ENCODE data around the gene HTR2A. TPM values are rescaled to one million over a fixed set of nuclear protein-coding genes. Genes with fewer than 3 reads are reported as not detected.

The HTR2A gene
- total RNA-seq, 4 donors from 2014 or later, result 0.57 TPM; not detected in 3

DNA sequence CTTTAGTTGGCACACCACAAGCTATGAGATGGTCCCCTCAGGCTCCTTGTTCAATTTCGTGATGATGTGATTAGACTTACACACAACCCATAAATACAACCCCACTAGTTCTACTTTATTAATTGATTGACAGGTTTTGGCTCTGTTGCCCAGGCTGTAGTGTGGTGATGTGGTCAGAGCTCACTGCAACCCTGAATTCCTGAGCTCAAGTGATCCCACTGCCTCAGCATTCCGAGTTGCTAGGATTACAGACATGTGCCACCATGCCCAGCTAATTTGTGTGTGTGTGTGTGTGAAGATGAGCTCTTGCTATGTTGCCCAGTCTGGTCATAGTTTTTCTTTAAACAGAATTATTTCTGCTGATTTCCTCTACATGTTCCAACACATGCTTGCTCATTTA is 17.5 kb upstream of the HTR2A start:
- Histone ChIP-seq H3K4me1 (no peaks in the 10 kb centered on the region), H3K9me3 (no peaks in the 10 kb centered on the region), H3K36me3 (no peaks in the 10 kb centered on the region), H3K27ac (no peak overlapping the region), H3K4me3 (no peak overlapping the region), H3K27me3 (no peaks in the 10 kb centered on the region)
- no peak for DNase-seq (ENCODE audit: low spot score in 2 of 2)
- no peak for TF ChIP-seq POLR2AphosphoS5 (IDR thresholded peaks at IDR 0.05)
- TF ChIP-seq, protein P1, sequence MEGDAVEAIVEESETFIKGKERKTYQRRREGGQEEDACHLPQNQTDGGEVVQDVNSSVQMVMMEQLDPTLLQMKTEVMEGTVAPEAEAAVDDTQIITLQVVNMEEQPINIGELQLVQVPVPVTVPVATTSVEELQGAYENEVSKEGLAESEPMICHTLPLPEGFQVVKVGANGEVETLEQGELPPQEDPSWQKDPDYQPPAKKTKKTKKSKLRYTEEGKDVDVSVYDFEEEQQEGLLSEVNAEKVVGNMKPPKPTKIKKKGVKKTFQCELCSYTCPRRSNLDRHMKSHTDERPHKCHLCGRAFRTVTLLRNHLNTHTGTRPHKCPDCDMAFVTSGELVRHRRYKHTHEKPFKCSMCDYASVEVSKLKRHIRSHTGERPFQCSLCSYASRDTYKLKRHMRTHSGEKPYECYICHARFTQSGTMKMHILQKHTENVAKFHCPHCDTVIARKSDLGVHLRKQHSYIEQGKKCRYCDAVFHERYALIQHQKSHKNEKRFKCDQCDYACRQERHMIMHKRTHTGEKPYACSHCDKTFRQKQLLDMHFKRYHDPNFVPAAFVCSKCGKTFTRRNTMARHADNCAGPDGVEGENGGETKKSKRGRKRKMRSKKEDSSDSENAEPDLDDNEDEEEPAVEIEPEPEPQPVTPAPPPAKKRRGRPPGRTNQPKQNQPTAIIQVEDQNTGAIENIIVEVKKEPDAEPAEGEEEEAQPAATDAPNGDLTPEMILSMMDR (IDR thresholded peaks at IDR 0.05), result no peak
- TF ChIP-seq POLR2A (IDR thresholded peaks at IDR 0.05), result no peak
- no peak for TF ChIP-seq EP300 (IDR thresholded peaks at IDR 0.05)
- WGBS, result 46% methylated on average over 2 of the region's 2 CpGs

DNA sequence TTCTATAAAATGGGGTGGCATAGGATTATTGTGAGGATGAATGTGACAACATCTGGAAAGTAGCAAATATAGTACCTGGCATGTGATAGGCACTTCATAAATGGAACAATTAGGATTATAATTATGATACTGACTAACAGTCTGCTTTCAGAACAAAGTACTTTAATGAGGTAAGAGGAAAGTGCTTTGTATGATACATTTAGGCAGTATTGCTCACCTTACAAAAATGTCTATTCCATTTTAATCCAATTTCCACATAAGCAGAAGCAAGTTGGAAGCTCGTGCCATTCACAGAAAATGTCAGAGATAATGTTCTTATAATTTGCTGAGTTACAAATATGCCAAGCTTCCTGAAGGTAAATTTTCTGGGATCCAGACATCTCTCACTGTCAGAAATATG is 16.9 kb upstream of the HTR2A start:
- H3K36me3 ChIP-seq, result no peaks in the 10 kb centered on the region
- WGBS, result 59% methylated on average over 1 of the region's 1 CpG
- no peak for DNase-seq (ENCODE audit: low spot score in 2 of 2)

DNA sequence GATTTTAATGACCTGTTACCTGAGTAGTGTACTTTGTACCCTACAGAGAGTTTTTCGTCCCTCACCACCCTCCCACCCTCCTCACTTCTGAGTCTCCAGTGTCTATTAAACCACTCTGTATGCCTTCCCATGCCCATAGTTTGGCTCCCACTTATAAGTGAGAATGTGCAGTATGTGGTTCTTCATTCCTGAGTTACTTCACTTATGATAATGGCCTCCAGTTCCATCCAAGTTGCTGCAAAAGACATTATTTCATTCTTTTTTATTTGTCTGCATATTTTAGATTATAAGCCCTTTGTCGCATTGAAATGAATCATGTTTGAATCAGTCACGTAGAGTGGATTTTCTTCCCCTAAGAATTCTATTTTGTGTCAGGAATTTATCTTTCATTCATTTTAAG is 12.2 kb upstream of the HTR2A start:
- 74% methylated on average over 3 of the region's 3 CpGs for WGBS
- Histone ChIP-seq H3K27me3 (no peaks in the 10 kb centered on the region), H3K4me3 (no peak overlapping the region), H3K9me3 (no peaks in the 10 kb centered on the region), H3K36me3 (no peaks in the 10 kb centered on the region), H3K27ac (no peak overlapping the region), H3K4me1 (no peaks in the 10 kb centered on the region)
- no peak for DNase-seq (ENCODE audit: low spot score in 2 of 2)
- TF ChIP-seq, protein P1 (IDR thresholded peaks at IDR 0.05), result no peak
- no peak for TF ChIP-seq POLR2A (IDR thresholded peaks at IDR 0.05)
- TF ChIP-seq POLR2AphosphoS5 (IDR thresholded peaks at IDR 0.05), result no peak
- no peak for TF ChIP-seq EP300 (IDR thresholded peaks at IDR 0.05)

More for the DNA sequence above, 16.9 kb upstream of the HTR2A start:
- no peaks in the 10 kb centered on the region for H3K27me3 ChIP-seq
- TF ChIP-seq POLR2AphosphoS5 (IDR thresholded peaks at IDR 0.05), result no peak
- TF ChIP-seq POLR2A (IDR thresholded peaks at IDR 0.05), result no peak
- no peak for TF ChIP-seq EP300 (IDR thresholded peaks at IDR 0.05)
- TF ChIP-seq, protein P1 (IDR thresholded peaks at IDR 0.05), result no peak
- H3K4me1 ChIP-seq, result no peaks in the 10 kb centered on the region
- H3K27ac ChIP-seq, result no peak overlapping the region
- no peak overlapping the region for H3K4me3 ChIP-seq
- no peaks in the 10 kb centered on the region for H3K9me3 ChIP-seq

DNA sequence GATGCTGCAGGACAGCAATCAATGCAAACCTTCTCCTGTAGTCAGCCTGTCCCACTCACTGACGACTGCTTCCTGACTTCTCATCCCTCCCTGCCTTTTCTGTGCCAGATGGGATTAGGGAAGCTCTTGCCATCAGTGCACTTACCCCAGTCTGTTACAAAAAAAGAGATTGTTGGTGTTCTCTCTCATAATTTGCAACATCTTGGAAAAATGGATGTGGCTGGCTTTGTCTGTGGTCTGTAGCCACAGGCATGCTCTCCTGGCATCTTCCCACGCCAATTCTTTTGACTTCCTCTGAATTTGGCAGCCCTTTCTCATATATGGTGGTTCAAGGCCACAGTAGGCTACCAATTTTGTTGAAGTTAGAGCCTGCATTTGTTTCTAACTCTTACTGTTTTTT is 11.6 kb upstream of the HTR2A start:
- H3K4me1 ChIP-seq, result no peaks in the 10 kb centered on the region
- H3K27me3 ChIP-seq, result no peaks in the 10 kb centered on the region
- no peak for DNase-seq (ENCODE audit: low spot score in 2 of 2)
- 42% methylated on average over 2 of the region's 2 CpGs for WGBS
- no peaks in the 10 kb centered on the region for H3K9me3 ChIP-seq
- no peak overlapping the region for H3K4me3 ChIP-seq
- no peaks in the 10 kb centered on the region for H3K36me3 ChIP-seq
- no peak for TF ChIP-seq EP300 (IDR thresholded peaks at IDR 0.05)
- TF ChIP-seq POLR2A (IDR thresholded peaks at IDR 0.05), result no peak
- no peak overlapping the region for H3K27ac ChIP-seq

DNA sequence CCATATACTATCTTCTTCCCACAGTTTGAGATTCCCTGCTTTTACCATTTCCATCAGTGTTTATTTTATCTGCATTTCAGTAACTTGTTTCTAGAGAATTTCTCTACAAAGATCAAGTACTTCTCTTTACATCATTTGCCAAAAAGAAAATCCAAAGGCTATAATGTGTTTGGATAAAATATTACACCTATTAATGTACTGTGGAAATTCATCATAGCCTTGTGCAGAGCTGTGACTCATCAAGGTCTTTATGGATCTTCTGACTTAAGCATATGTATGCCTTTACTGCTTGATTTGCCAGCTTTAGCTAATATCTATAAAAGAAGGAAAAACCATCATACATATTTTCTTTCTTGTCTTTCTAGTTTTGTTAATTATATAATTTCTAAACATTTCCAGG is 9.6 kb upstream of the HTR2A start:
- no peaks in the 10 kb centered on the region for H3K4me1 ChIP-seq
- no peak overlapping the region for H3K4me3 ChIP-seq
- TF ChIP-seq EP300 (IDR thresholded peaks at IDR 0.05) (no peak), POLR2A (IDR thresholded peaks at IDR 0.05) (no peak)
- H3K9me3 ChIP-seq, result no peaks in the 10 kb centered on the region
- no peaks in the 10 kb centered on the region for H3K36me3 ChIP-seq
- no peak overlapping the region for H3K27ac ChIP-seq
- no peak for DNase-seq (ENCODE audit: low spot score in 2 of 2)
- no peaks in the 10 kb centered on the region for H3K27me3 ChIP-seq

DNA sequence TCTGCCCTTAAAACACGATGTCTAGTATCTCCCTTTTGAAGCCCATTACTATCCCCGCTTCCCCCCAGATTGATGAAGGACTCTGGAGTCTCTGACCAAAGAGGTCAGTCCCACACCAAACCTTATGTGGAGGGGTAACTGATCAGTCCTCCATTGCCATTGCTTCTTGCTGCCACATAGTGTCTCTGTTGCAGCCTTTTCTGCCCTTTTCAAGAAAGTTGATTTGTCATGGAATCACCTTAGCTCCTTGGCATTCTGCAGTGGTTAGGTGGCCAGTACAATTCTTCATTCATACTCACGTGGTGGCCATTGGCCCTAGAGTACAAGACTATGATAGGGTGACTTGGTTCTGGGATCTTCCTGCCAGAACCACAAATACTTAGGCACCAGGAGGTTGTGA is 8.4 kb upstream of the HTR2A start:
- H3K36me3 ChIP-seq, result no peaks in the 10 kb centered on the region
- H3K4me3 ChIP-seq, result no peak overlapping the region
- no peaks in the 10 kb centered on the region for H3K9me3 ChIP-seq
- 74% methylated on average over 3 of the region's 3 CpGs for WGBS
- H3K27ac ChIP-seq, result no peak overlapping the region
- DNase-seq (ENCODE audit: low spot score in 2 of 2), result no peak
- no peaks in the 10 kb centered on the region for H3K4me1 ChIP-seq
- no peaks in the 10 kb centered on the region for H3K27me3 ChIP-seq
- TF ChIP-seq POLR2A (IDR thresholded peaks at IDR 0.05), result no peak
- TF ChIP-seq, protein P1 (IDR thresholded peaks at IDR 0.05), result no peak
- TF ChIP-seq EP300 (IDR thresholded peaks at IDR 0.05), result no peak
- no peak for TF ChIP-seq POLR2AphosphoS5 (IDR thresholded peaks at IDR 0.05)
